Stomach (tissue), 9 donors: ENCODE measurements around the gene TEX51. TPM values are rescaled to one million over a fixed set of nuclear protein-coding genes. Genes with fewer than 3 reads are reported as not detected.
A peak's percentile ranks its signal among the peaks of the same experiment; 100 is the strongest.

Source experiments
- DNase-seq, 2 donors: peaks; one replicate each; pipeline versions ENCODE4 v3.0.0 to v3.0.0-alpha.2; 2013 to 2019
- H3K27ac ChIP-seq, 5 donors: fragments of 200-600 bp in 4 of 5; sonication (generic) in 4 of 5; one replicate each; pipeline ENCODE4 v1.5.1; 2013 to 2019; ENCODE audit warnings: mild to moderate bottlenecking in 1 of 5, moderate library complexity in 1 of 5
- H3K27me3 ChIP-seq, 3 donors: fragments of 200-600 bp; sonication (generic); one replicate each; pipeline ENCODE4 v1.5.1; 2017 to 2019; ENCODE audit warnings: mixed run types in 1 of 3
- H3K36me3 ChIP-seq, 4 donors: fragments of 200-600 bp; sonication (generic); 1 replicate in 3 of 4; 2 replicates in 1 of 4; pipeline ENCODE4 v1.5.1; 2016 to 2019
- H3K4me1 ChIP-seq, 4 donors: fragments of 200-600 bp; sonication (generic); one replicate each; pipeline ENCODE4 v1.5.1; 2016 to 2019
- H3K4me3 ChIP-seq, 4 donors: fragments of 200-600 bp; sonication (generic) in 3 of 4; one replicate each; pipeline ENCODE4 v1.5.1; 2016 to 2019; ENCODE audit warnings: mild to moderate bottlenecking in 1 of 4
- H3K9me3 ChIP-seq, 4 donors: fragments of 200-600 bp; sonication (generic); one replicate each; pipeline ENCODE4 v1.5.1; 2016 to 2019
- CTCF ChIP-seq, 7 experiments: fragments of 450-650 bp in 4 of 7; fragments of 200-600 bp in 3 of 7; sonication (generic) in 3 of 7; IDR thresholded peaks; one replicate each; pipeline ENCODE4 v1.5.1; 2016 to 2019; ENCODE audit warnings: antibody characterized with exemption in 7 of 7, control low read depth in 2 of 7, mild to moderate bottlenecking in 1 of 7
- EP300 ChIP-seq: sonication (generic); formaldehyde crosslinking; IDR thresholded peaks from one replicate; pipeline ENCODE4 v1.6.1; 2017; ENCODE audit warnings: antibody characterized with exemption
- POLR2A ChIP-seq, 4 donors: fragments of 450-650 bp; IDR thresholded peaks; one replicate each; pipeline ENCODE4 v1.6.1; 2016; ENCODE audit warnings: antibody characterized with exemption in 4 of 4, control low read depth in 2 of 4, mild to moderate bottlenecking in 1 of 4, moderate library complexity in 1 of 4
- POLR2AphosphoS5 ChIP-seq, 3 donors: sonication (generic); formaldehyde crosslinking; IDR thresholded peaks; one replicate each; pipeline ENCODE4 v1.6.1; 2016; ENCODE audit warnings: antibody characterized with exemption in 3 of 3
- WGBS, 5 donors: extraction: QIAGEN DNeasy Blood & Tissue Kit in 3 of 5; methylation state at CpG; one replicate each; pipeline versions ENCODE4 v1.1.5 to v1.1.7; 2013 to 2018; 5-methylcytosine and 5-hydroxymethylcytosine counted together
- intact Hi-C: fragments of 100-400 bp; cut with DNase I; formaldehyde crosslinking; loops from one replicate; pipeline ENCODE4 v1.15.1; 2023; ENCODE audit warnings: low total_unique reads
- polyA plus RNA-seq, 3 donors: library from polyadenylated mRNA; stranded (reverse); fragments of 200-250 nt; gene quantifications; one replicate each; pipeline ENCODE4 v1.2.3, GENCODE V29; 2013
- total RNA-seq, 5 donors: library from RNA; depleted of rRNA; stranded (reverse); fragments of >200 nt; gene quantifications; one replicate each; pipeline versions ENCODE4 v1.1.0 to v1.2.3, GENCODE V29; 2014 to 2016
- donor health status: healthy with polysubstance abuse.
- donor health status: Bipolar disorder and iron deficiency.
- donor health status: healthy.

Gene TEX51
- total and polyA plus RNA-seq, 8 donors: not detected

- Histone ChIP-seq H3K4me1 (no peaks in the 10 kb centered on the region), H3K27ac (no peak overlapping the region), H3K4me3 (no peak overlapping the region), H3K27me3 (no peaks in the 10 kb centered on the region), H3K9me3 (no peaks in the 10 kb centered on the region), H3K36me3 (no peaks in the 10 kb centered on the region)
- intact Hi-C loops: no loop called here
- no peak for DNase-seq
- no peak for TF ChIP-seq CTCF (IDR thresholded peaks at IDR 0.05)
- TF ChIP-seq EP300: no peak
- TF ChIP-seq POLR2AphosphoS5 (IDR thresholded peaks at IDR 0.05): no peak
- no peak for TF ChIP-seq POLR2A (IDR thresholded peaks at IDR 0.05)
- 71 to 81% (median 76%) methylated on average over 6 of the region's 6 CpGs for whole genome bisulfite sequencing, 5 donors
Observed at GRCh38 chr2:126856403-126856802, 42.3 kb upstream of the TEX51 start.

- no peak for TF ChIP-seq POLR2A (IDR thresholded peaks at IDR 0.05)
- TF ChIP-seq CTCF (IDR thresholded peaks at IDR 0.05): no peak
- no peak for TF ChIP-seq POLR2AphosphoS5 (IDR thresholded peaks at IDR 0.05)
- no peak for TF ChIP-seq EP300
- no peaks in the 10 kb centered on the region for H3K4me1 ChIP-seq
- no peaks in the 10 kb centered on the region for H3K27me3 ChIP-seq
- WGBS, 5 donors: 62 to 83% (median 73%) methylated on average over 2 to 3 of the region's 3 CpGs
- DNase-seq: no peak
- intact Hi-C loops: no loop called here
- H3K4me3 ChIP-seq: no peak overlapping the region
- no peaks in the 10 kb centered on the region for H3K36me3 ChIP-seq
- H3K27ac ChIP-seq: no peak overlapping the region
- no peaks in the 10 kb centered on the region for H3K9me3 ChIP-seq
Observed at GRCh38 chr2:126857502-126857901, 41.2 kb upstream of the TEX51 start.

GRCh38 chr2:126858013-126858412, 40.7 kb upstream of the TEX51 start:
- WGBS, 5 donors: 68 to 81% (median 77%) methylated on average over 4 of the region's 4 CpGs
- H3K27ac ChIP-seq: no peak overlapping the region
- DNase-seq: peak in 1 of 2 donors; percentile 33

GRCh38 chr2:126858436-126858835, 40.3 kb upstream of the TEX51 start:
- Histone ChIP-seq H3K27me3 (no peaks in the 10 kb centered on the region), H3K27ac (no peak overlapping the region), H3K9me3 (no peaks in the 10 kb centered on the region), H3K4me3 (no peak overlapping the region), H3K4me1 (no peaks in the 10 kb centered on the region), H3K36me3 (no peaks in the 10 kb centered on the region)
- intact Hi-C loops: no loop called here
- WGBS, 5 donors: 50 to 64% (median 56%) methylated on average over 2 to 3 of the region's 3 CpGs
- DNase-seq: no peak
- no peak for TF ChIP-seq EP300
- no peak for TF ChIP-seq POLR2A (IDR thresholded peaks at IDR 0.05)
- TF ChIP-seq POLR2AphosphoS5 (IDR thresholded peaks at IDR 0.05): no peak
- TF ChIP-seq CTCF (IDR thresholded peaks at IDR 0.05): no peak

More at GRCh38 chr2:126858013-126858412, 40.7 kb upstream of the TEX51 start:
- Histone ChIP-seq H3K4me1 (no peaks in the 10 kb centered on the region), H3K4me3 (no peak overlapping the region), H3K9me3 (no peaks in the 10 kb centered on the region), H3K36me3 (no peaks in the 10 kb centered on the region), H3K27me3 (no peaks in the 10 kb centered on the region)
- intact Hi-C loops: no loop called here
- TF ChIP-seq EP300 (no peak), CTCF (IDR thresholded peaks at IDR 0.05) (no peak), POLR2AphosphoS5 (IDR thresholded peaks at IDR 0.05) (no peak), POLR2A (IDR thresholded peaks at IDR 0.05) (no peak)
